ENCODE measurements around the gene MAN2B2. TPM values are rescaled to one million over a fixed set of nuclear protein-coding genes. Genes with fewer than 3 reads are reported as not detected.

The MAN2B2 gene
- total RNA-seq, 2 donors from 2014 or later = 33.5 to 40.3 TPM

Other genes with a start within 250 kb of the MAN2B2 start
- under 1 TPM in 1 of 2 donors, not detected in 1; 0.53 TPM for gene PPP2R2C, start 102.6 kb upstream of the MAN2B2 start, total RNA-seq
- 100 to 1,000 TPM; 168 to 169 TPM for gene MRFAP1, start 65.5 kb downstream of the MAN2B2 start, total RNA-seq
- 100 to 1,000 TPM; 136 to 390 TPM for gene S100P, start 118.7 kb downstream of the MAN2B2 start, total RNA-seq
- gene MRFAP1L1, start 134.7 kb downstream of the MAN2B2 start, total RNA-seq = 10 to 100 TPM; 27.1 to 33.7 TPM
- 10 to 100 TPM; 13.3 to 15.0 TPM for gene BLOC1S4, start 141.0 kb downstream of the MAN2B2 start, total RNA-seq
- 10 to 100 TPM; 40.7 to 49.4 TPM for gene KIAA0232, start 207.5 kb downstream of the MAN2B2 start, total RNA-seq